Fibroblast of villous mesenchyme (primary cell): ENCODE measurements around the gene LSM7. TPM values are rescaled to one million over a fixed set of nuclear protein-coding genes. Genes with fewer than 3 reads are reported as not detected.

Source experiments
- DNase-seq: peaks from one replicate; pipeline ENCODE4 v3.0.0-alpha.2; 2010; ENCODE audit warnings: low read depth
- H3K4me3 ChIP-seq: 2 replicates; pipeline ENCODE4 v1.5.1; 2011; ENCODE audit warnings: low read depth, mild to moderate bottlenecking, low read length
- CTCF ChIP-seq: IDR thresholded peaks from 2 replicates; pipeline ENCODE4 v1.5.1; 2012; ENCODE audit warnings: low read depth, mild to moderate bottlenecking, low read length; ENCODE audit not compliant: insufficient read depth
- total RNA-seq: library from RNA; depleted of rRNA; stranded (reverse); fragments of >200 nt; gene quantifications from 2 replicates; pipeline ENCODE4 v1.2.3, GENCODE V29; 2012

LSM7 gene
- total RNA-seq, 1 donor: 78.2 TPM

GRCh38 chr19:2315818-2316353 is 12.5 kb downstream of the LSM7 start:
- DNase-seq: peak; percentile 68
- peak; percentile 79 for TF ChIP-seq CTCF
- H3K4me3 ChIP-seq: no peak overlapping the region

- no peak for DNase-seq
- H3K4me3 ChIP-seq: no peak overlapping the region
- no peak for TF ChIP-seq CTCF
These were observed 13.1 kb downstream of the LSM7 start for GRCh38 chr19:2315121-2315817.

GRCh38 chr19:2312820-2313501 is 15.4 kb downstream of the LSM7 start:
- DNase-seq: no peak
- H3K4me3 ChIP-seq: no peak overlapping the region
- no peak for TF ChIP-seq CTCF

- DNase-seq: no peak
- TF ChIP-seq CTCF: no peak
- H3K4me3 ChIP-seq: no peak overlapping the region
These were observed 17.3 kb downstream of the LSM7 start for GRCh38 chr19:2311093-2311492.

GRCh38 chr19:2309734-2310362 is 18.5 kb downstream of the LSM7 start:
- H3K4me3 ChIP-seq: no peak overlapping the region
- no peak for TF ChIP-seq CTCF
- DNase-seq: peak; percentile 20

- H3K4me3 ChIP-seq: peak within 1 kb of the TSS; percentile 27
- no peak for TF ChIP-seq CTCF
- DNase-seq: no peak
These were observed 20.3 kb downstream of the LSM7 start, which contains the start of gene LINGO3 for GRCh38 chr19:2308114-2308556. LINGO3 (minus strand) TSS chr19:2308154; CDS start chr19:2291776, 16,378 bp downstream.
